Caco-2 (cell line): Measurements from ENCODE around the gene GUK1. TPM values are rescaled to one million over a fixed set of nuclear protein-coding genes. Genes with fewer than 3 reads are reported as not detected.

ENCODE experiments used
- BruUV-seq: library from RNA; stranded (reverse); fragments of 400-500 nt; replicated peaks from 2 replicates; lab custom pipeline; 2021; lab: Mats Ljungman, UMichigan
- CTCF ChIA-PET: fragments of 300-600 bp; sonication (Branson Sonifier 250); formaldehyde crosslinking; loops from one replicate; lab custom pipeline; 2022; ENCODE audit warnings: antibody characterized with exemption; lab: Charles Lee
- POLR2A ChIA-PET: fragments of 300-600 bp; sonication (Branson Sonifier 250); formaldehyde crosslinking; loops from one replicate; lab custom pipeline; 2022; ENCODE audit warnings: antibody characterized with exemption; lab: Charles Lee
- DNase-seq, 2 experiments: peaks; one replicate each; pipeline versions ENCODE4 v3.0.0 to v3.0.0-alpha.2; 2020 to 2022
- H3K27me3 ChIP-seq: replicated peaks from 2 replicates; pipeline ENCODE4 v1.6.0; 2011; ENCODE audit warnings: low read length; ENCODE audit not compliant: control insufficient read depth, insufficient read depth
- H3K36me3 ChIP-seq: 2 replicates; pipeline ENCODE4 v1.5.1; 2011; ENCODE audit warnings: low read length; ENCODE audit not compliant: control insufficient read depth, insufficient read depth
- H3K4me1 ChIP-seq: fragments of 250-450 bp; sonication (Bioruptor Pico); 2 replicates; pipeline ENCODE4 v1.5.1; 2020; ENCODE audit warnings: mild to moderate bottlenecking
- H3K4me3 ChIP-seq: 2 replicates; pipeline ENCODE4 v1.5.1; 2011; ENCODE audit warnings: low read depth, mild to moderate bottlenecking, control low read depth, low read length
- H3K9me3 ChIP-seq: fragments of 250-450 bp; sonication (Bioruptor Pico); 2 replicates; pipeline ENCODE4 v1.5.1; 2020; ENCODE audit warnings: mild to moderate bottlenecking, moderate library complexity
- H3K27ac Mint-ChIP-seq: one replicate; pipeline ENCODE4 v1.8.0; 2022; ENCODE audit warnings: mixed read lengths; ENCODE audit not compliant: unreplicated experiment
- H3K27me3 Mint-ChIP-seq: one replicate; pipeline ENCODE4 v1.8.0; 2022; ENCODE audit warnings: mixed read lengths; ENCODE audit not compliant: insufficient read depth, unreplicated experiment
- H3K36me3 Mint-ChIP-seq: one replicate; pipeline ENCODE4 v1.8.0; 2022; ENCODE audit warnings: mild to moderate bottlenecking, mixed read lengths; ENCODE audit not compliant: insufficient read depth, unreplicated experiment
- H3K4me1 Mint-ChIP-seq: one replicate; pipeline ENCODE4 v1.8.0; 2022; ENCODE audit warnings: low read depth, mixed read lengths; ENCODE audit not compliant: unreplicated experiment
- H3K4me3 Mint-ChIP-seq: one replicate; pipeline ENCODE4 v1.8.0; 2022; ENCODE audit warnings: mild to moderate bottlenecking, moderate library complexity, mixed read lengths; ENCODE audit not compliant: unreplicated experiment
- H3K9me3 Mint-ChIP-seq: one replicate; pipeline ENCODE4 v1.8.0; 2022; ENCODE audit warnings: mixed read lengths; ENCODE audit not compliant: unreplicated experiment
- CTCF ChIP-seq, 2 experiments: fragments of 200-600 bp in 1 of 2; IDR thresholded peaks; 1 replicate in 1 of 2; 2 replicates in 1 of 2; pipeline versions ENCODE4 v1.5.1 to v1.8.0; 2011 to 2022; ENCODE audit warnings: antibody characterized with exemption in 1 of 2, control low read depth in 1 of 2, inconsistent platforms in 1 of 2, low read depth in 1 of 2, low read length in 1 of 2, mild to moderate bottlenecking in 1 of 2, moderate library complexity in 1 of 2; ENCODE audit not compliant: insufficient read depth in 1 of 2, severe bottlenecking in 1 of 2, unreplicated experiment in 1 of 2
- intact Hi-C: fragments of 100-400 bp; cut with micrococcal nuclease; formaldehyde crosslinking; loops from one replicate; pipeline ENCODE4 v1.10.0; 2022; ENCODE audit not compliant: unreplicated experiment
- total RNA-seq: library from RNA; stranded (reverse); gene quantifications from 2 replicates; pipeline ENCODE4 v1.2.3, GENCODE V29; 2022

Gene GUK1
- total RNA-seq, 1 experiment from 2014 or later, result 73.6 TPM

- no peak for TF ChIP-seq CTCF (IDR thresholded peaks at IDR 0.05; ENCODE audit: insufficient read depth in 1 of 2, low read depth in 1 of 2, low read length in 1 of 2, severe bottlenecking in 1 of 2, unreplicated experiment in 1 of 2)
- Mint-ChIP-seq H3K27me3 (no peaks in the 10 kb centered on the region), H3K9me3 (no peaks in the 10 kb centered on the region), H3K4me1 (peaks cover 19% of the 10 kb centered on the region), H3K4me3 (no peak overlapping the region), H3K36me3 (peaks cover 47% of the 10 kb centered on the region), H3K27ac (no peak overlapping the region)
- Histone ChIP-seq H3K27me3 (no peaks in the 10 kb centered on the region), H3K4me3 (no peak overlapping the region), H3K36me3 (no peaks in the 10 kb centered on the region), H3K4me1 (peaks cover 27% of the 10 kb centered on the region), H3K9me3 (no peaks in the 10 kb centered on the region)
- no TSS peak for BruUV-seq
- ChIA-PET CTCF (interaction anchor here (0.6 kb wide), 1 partner anchor 318 kb away, joined by 3 read pairs; no protein-coding TSS in a partner anchor), POLR2A (interaction anchor here (0.8 to 0.9 kb wide), 2 partner anchors 15 to 24 kb away, joined by 3 read pairs; partner anchors contain the start of gene ARF1)
- no peak for DNase-seq
- intact Hi-C loops, result loop anchor here (10.0 kb wide), 1 partner anchor 621 kb away; no protein-coding TSS in a partner anchor
Observed at GRCh38 chr1:228105996-228106799, 33.9 kb upstream of the GUK1 start.

GRCh38 chr1:228106800-228107054 is 33.4 kb upstream of the GUK1 start:
- Mint-ChIP-seq H3K4me1 (peaks cover 15% of the 10 kb centered on the region), H3K27ac (no peak overlapping the region), H3K4me3 (no peak overlapping the region), H3K9me3 (no peaks in the 10 kb centered on the region), H3K27me3 (no peaks in the 10 kb centered on the region), H3K36me3 (peaks cover 43% of the 10 kb centered on the region)
- no peaks in the 10 kb centered on the region for H3K36me3 ChIP-seq
- POLR2A ChIA-PET, result interaction anchor here (0.8 to 0.9 kb wide), 2 partner anchors 15 to 24 kb away, joined by 3 read pairs; partner anchors contain the start of gene ARF1
- H3K27me3 ChIP-seq, result no peaks in the 10 kb centered on the region
- BruUV-seq, result no TSS peak
- TF ChIP-seq CTCF (IDR thresholded peaks at IDR 0.05; ENCODE audit: insufficient read depth in 1 of 2, low read depth in 1 of 2, low read length in 1 of 2, severe bottlenecking in 1 of 2, unreplicated experiment in 1 of 2), result no peak
- intact Hi-C loops, result loop anchor here (10.0 kb wide), 1 partner anchor 622 kb away; no protein-coding TSS in a partner anchor
- no peak for DNase-seq
- H3K9me3 ChIP-seq, result no peaks in the 10 kb centered on the region
- CTCF ChIA-PET, result interaction anchor here (0.6 kb wide), 1 partner anchor 318 kb away, joined by 3 read pairs; no protein-coding TSS in a partner anchor
- no peak overlapping the region for H3K4me3 ChIP-seq
- peaks cover 22% of the 10 kb centered on the region for H3K4me1 ChIP-seq

- no peaks in the 10 kb centered on the region for H3K9me3 Mint-ChIP-seq
- H3K4me3 ChIP-seq, result no peak overlapping the region
- TF ChIP-seq CTCF (IDR thresholded peaks at IDR 0.05; ENCODE audit: insufficient read depth in 1 of 2, low read depth in 1 of 2, low read length in 1 of 2, severe bottlenecking in 1 of 2, unreplicated experiment in 1 of 2), result no peak
- intact Hi-C loops, result loop anchor here (2.0 to 10.0 kb wide), 2 partner anchors 25 to 623 kb away; partner anchors contain the start of gene ARF1
- H3K36me3 Mint-ChIP-seq, result peaks cover 41% of the 10 kb centered on the region
- no peak for DNase-seq
- ChIA-PET POLR2A (no interaction called here), CTCF (no interaction called here)
- H3K27me3 Mint-ChIP-seq, result no peaks in the 10 kb centered on the region
- no peak overlapping the region for H3K27ac Mint-ChIP-seq
- no peaks in the 10 kb centered on the region for H3K27me3 ChIP-seq
- no TSS peak for BruUV-seq
- peaks cover 15% of the 10 kb centered on the region for H3K4me1 Mint-ChIP-seq
- H3K36me3 ChIP-seq, result no peaks in the 10 kb centered on the region
- H3K9me3 ChIP-seq, result no peaks in the 10 kb centered on the region
- H3K4me3 Mint-ChIP-seq, result peak overlapping the region; percentile 99
- peaks cover 22% of the 10 kb centered on the region for H3K4me1 ChIP-seq
Observed at GRCh38 chr1:228107636-228108035, 32.4 kb upstream of the GUK1 start.
